ENCODE results near the gene KCNQ1. TPM values are rescaled to one million over a fixed set of nuclear protein-coding genes. Genes with fewer than 3 reads are reported as not detected.

The KCNQ1 gene
- total and polyA plus RNA-seq, 2 donors (not counting 1 experiment from before 2014, with no cell fraction given) = not detected

DNA sequence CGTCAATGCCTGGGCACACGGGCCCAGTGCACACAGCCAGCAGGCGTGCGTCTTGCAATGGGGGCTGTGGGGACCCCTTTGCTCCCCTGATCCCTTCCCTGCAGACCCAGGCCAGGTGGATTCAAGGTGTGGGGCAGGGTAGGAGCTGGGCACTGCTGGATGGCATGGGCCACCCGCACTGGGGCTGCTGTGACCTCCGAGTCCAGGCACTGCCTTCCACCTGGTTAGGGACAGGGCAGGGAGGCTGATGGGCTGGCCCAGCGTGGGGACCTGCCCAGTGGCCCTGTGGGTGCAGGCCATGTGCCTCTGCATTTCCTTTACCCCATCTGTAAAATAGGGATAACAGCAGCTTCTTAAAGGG lies 22.9 kb downstream of the KCNQ1 start:
- no peak overlapping the region for H3K9ac ChIP-seq (ENCODE audit: insufficient read depth, low read length)
- H3K9me3 ChIP-seq (ENCODE audit: control insufficient read depth, insufficient read depth, low read depth, low read length) = no peaks in the 10 kb centered on the region
- H3K79me2 ChIP-seq (ENCODE audit: control insufficient read depth, insufficient read depth, low read length) = no peaks in the 10 kb centered on the region
- H4K20me1 ChIP-seq (ENCODE audit: control insufficient read depth, extremely low read depth, insufficient read depth, low read length) = no peaks in the 10 kb centered on the region
- no peak for TF ChIP-seq CTCF (conservative IDR thresholded peaks at IDR 0.05 in 1 of 2, IDR thresholded peaks at IDR 0.05 in 1 of 2; ENCODE audit: low read depth in 1 of 2, low read length in 2 of 2)
- no peak for TF ChIP-seq EZH2 (IDR thresholded peaks at IDR 0.05; ENCODE audit: low read length, missing control alignments)
- H3K4me2 ChIP-seq (ENCODE audit: extremely low read depth, insufficient read depth, low read length) = no peak overlapping the region
- no peak overlapping the region for H3K4me3 ChIP-seq (replicated peaks in 1 of 4; ENCODE audit: control extremely low read depth in 1 of 4, insufficient read depth in 1 of 4, low read depth in 3 of 4, low read length in 4 of 4)
- no peaks in the 10 kb centered on the region for H3K4me1 ChIP-seq (ENCODE audit: control insufficient read depth, extremely low read depth, insufficient read depth, low read length)
- no peak overlapping the region for H3K27ac ChIP-seq (ENCODE audit: insufficient read depth, low read length)
- H2AFZ ChIP-seq (ENCODE audit: low read length) = no peak overlapping the region
- H3K27me3 ChIP-seq (ENCODE audit: control insufficient read depth, insufficient read depth, low read length) = no peaks in the 10 kb centered on the region
- no peaks in the 10 kb centered on the region for H3K36me3 ChIP-seq (ENCODE audit: control insufficient read depth, insufficient read depth, low read length)
- no peak for DNase-seq (ENCODE audit: low read depth in 2 of 2)

DNA sequence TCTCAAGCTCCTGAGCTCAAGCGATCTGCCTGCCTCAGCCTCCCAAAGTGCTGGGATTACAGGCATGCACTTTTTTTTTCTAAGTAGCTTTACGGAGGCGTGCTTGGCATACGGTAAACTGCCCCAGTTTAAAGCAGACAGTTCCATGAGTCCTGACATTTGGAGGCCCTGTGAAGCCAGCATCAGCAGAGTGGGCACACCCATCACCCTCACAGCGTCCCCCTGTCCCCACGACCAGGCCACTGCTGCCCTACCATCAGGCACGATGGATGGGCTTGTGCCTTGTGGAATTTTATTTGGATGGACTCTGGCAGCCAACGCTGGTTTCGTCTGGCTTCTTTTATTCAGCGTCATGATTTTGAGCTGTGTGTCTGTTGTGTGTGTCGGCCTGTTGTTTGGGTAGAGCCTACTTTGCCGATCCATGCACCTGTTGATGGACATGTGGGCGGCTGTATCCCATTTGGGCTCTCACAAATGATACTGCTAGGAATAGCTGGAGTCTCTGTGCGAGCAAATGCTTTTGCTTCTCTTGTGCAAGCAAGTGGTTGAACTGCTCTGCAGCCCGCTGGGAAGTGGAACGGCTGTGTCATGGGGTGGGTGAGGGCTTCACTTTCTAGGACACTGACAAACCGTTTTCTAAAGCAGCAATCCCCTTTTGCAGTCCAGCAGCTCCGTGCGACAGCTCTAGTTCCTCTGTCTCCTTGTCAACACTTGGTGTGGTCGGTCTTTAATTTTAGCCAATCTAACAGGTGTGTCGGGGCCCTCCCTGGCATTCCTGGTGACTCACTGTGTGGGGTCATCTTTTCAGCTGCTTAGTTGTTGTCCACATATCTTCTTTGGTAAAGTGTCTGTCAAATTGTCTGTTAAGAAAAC lies 23.8 kb downstream of the KCNQ1 start:
- Histone ChIP-seq H3K9me3 (ENCODE audit: control insufficient read depth, insufficient read depth, low read depth, low read length) (no peaks in the 10 kb centered on the region), H3K4me2 (ENCODE audit: extremely low read depth, insufficient read depth, low read length) (no peak overlapping the region), H4K20me1 (ENCODE audit: control insufficient read depth, extremely low read depth, insufficient read depth, low read length) (no peaks in the 10 kb centered on the region), H2AFZ (ENCODE audit: low read length) (no peak overlapping the region), H3K4me3 (replicated peaks in 1 of 4; ENCODE audit: control extremely low read depth in 1 of 4, insufficient read depth in 1 of 4, low read depth in 3 of 4, low read length in 4 of 4) (no peak overlapping the region), H3K79me2 (ENCODE audit: control insufficient read depth, insufficient read depth, low read length) (no peaks in the 10 kb centered on the region), H3K27me3 (ENCODE audit: control insufficient read depth, insufficient read depth, low read length) (no peaks in the 10 kb centered on the region), H3K9ac (ENCODE audit: insufficient read depth, low read length) (no peak overlapping the region), H3K36me3 (ENCODE audit: control insufficient read depth, insufficient read depth, low read length) (no peaks in the 10 kb centered on the region), H3K27ac (ENCODE audit: insufficient read depth, low read length) (no peak overlapping the region), H3K4me1 (ENCODE audit: control insufficient read depth, extremely low read depth, insufficient read depth, low read length) (no peaks in the 10 kb centered on the region)
- no peak for TF ChIP-seq EZH2 (IDR thresholded peaks at IDR 0.05; ENCODE audit: low read length, missing control alignments)
- TF ChIP-seq CTCF (conservative IDR thresholded peaks at IDR 0.05 in 1 of 2, IDR thresholded peaks at IDR 0.05 in 1 of 2; ENCODE audit: low read depth in 1 of 2, low read length in 2 of 2) = no peak
- DNase-seq (ENCODE audit: low read depth in 2 of 2) = no peak

DNA sequence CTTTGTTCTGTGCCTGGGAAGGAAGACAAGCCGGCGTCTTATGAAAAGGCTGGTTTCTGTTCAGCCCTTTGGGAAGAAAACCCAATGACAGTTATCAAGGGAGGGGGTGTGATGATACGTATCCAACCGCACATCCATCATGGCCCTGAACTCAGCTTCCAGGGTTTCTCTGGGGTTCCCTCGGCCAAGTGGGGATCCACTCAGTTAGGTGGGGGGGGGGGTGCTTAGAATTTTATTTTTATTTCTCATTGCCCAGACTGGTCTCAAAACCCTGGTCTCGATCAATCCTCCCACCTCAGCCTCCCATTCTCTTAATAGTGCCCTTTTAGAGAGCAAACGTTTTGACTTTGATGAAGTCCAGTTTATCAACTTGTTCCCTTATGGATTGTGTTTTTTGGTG lies 25.7 kb downstream of the KCNQ1 start:
- TF ChIP-seq EZH2 (IDR thresholded peaks at IDR 0.05; ENCODE audit: low read length, missing control alignments) = no peak
- no peak for TF ChIP-seq CTCF (conservative IDR thresholded peaks at IDR 0.05 in 1 of 2, IDR thresholded peaks at IDR 0.05 in 1 of 2; ENCODE audit: low read depth in 1 of 2, low read length in 2 of 2)
- Histone ChIP-seq H3K79me2 (ENCODE audit: control insufficient read depth, insufficient read depth, low read length) (no peaks in the 10 kb centered on the region), H4K20me1 (ENCODE audit: control insufficient read depth, extremely low read depth, insufficient read depth, low read length) (no peaks in the 10 kb centered on the region), H2AFZ (ENCODE audit: low read length) (no peak overlapping the region), H3K4me2 (ENCODE audit: extremely low read depth, insufficient read depth, low read length) (no peak overlapping the region), H3K27ac (ENCODE audit: insufficient read depth, low read length) (no peak overlapping the region), H3K9ac (ENCODE audit: insufficient read depth, low read length) (no peak overlapping the region), H3K4me3 (replicated peaks in 1 of 4; ENCODE audit: control extremely low read depth in 1 of 4, insufficient read depth in 1 of 4, low read depth in 3 of 4, low read length in 4 of 4) (no peak overlapping the region), H3K36me3 (ENCODE audit: control insufficient read depth, insufficient read depth, low read length) (no peaks in the 10 kb centered on the region), H3K27me3 (ENCODE audit: control insufficient read depth, insufficient read depth, low read length) (no peaks in the 10 kb centered on the region), H3K4me1 (ENCODE audit: control insufficient read depth, extremely low read depth, insufficient read depth, low read length) (no peaks in the 10 kb centered on the region), H3K9me3 (ENCODE audit: control insufficient read depth, insufficient read depth, low read depth, low read length) (no peaks in the 10 kb centered on the region)
- no peak for DNase-seq (ENCODE audit: low read depth in 2 of 2)

Data from fibroblast of lung (primary cell).